GM18519 (cell line): ENCODE data around the gene SCAMP3.
"Not testable (repeated sequence)": the region's sequence is repeated elsewhere in the genome, so short reads cannot be mapped to it uniquely, and the experiment has no call there.

Experiments
- ATAC-seq: cut with Tn5 transposase; IDR thresholded peaks from one replicate; pipeline ENCODE4 v1.9.1; 2021; ENCODE audit warnings: mild to moderate bottlenecking, moderate library complexity; ENCODE audit not compliant: unreplicated experiment, low FRiP score

The SCAMP3 gene

DNA sequence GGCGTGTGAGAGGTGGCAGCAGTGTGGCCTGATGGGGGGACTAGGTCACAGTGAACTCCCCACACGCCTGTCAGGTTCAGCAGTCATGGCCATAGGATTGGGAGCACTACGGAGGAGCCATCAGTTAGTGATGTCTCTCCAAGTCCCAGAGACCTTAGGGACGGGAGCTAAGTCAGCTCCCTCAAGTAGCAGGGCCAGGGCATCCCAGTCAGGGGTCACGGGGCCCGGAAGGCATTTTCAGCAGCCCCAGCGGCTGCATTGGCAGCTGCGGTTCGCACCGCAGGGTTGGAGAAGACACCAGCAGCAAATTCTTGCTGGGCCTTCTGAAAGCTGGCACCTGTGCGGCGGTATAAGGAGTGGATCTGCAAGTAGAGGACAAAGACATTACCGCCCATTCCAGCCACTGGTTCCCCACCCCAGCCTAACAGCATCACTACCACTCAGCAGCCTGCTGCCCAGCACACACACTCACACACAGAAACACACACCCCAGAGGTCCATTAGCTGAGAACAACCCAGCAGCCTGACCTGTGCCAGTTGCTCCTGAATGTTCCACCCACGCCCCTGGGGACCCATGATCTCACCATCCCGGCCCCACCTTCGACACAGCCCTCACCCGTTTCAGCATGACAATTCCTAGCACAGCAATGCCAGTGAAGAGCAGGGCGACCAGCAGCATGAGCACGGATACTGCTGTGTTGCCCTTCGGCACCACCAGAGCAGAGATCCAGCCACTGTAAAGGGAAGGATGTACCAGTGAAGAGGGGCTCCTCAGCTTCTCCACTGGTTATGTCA lies 5.9 kb downstream of the SCAMP3 start:
- ATAC-seq = no peak

DNA sequence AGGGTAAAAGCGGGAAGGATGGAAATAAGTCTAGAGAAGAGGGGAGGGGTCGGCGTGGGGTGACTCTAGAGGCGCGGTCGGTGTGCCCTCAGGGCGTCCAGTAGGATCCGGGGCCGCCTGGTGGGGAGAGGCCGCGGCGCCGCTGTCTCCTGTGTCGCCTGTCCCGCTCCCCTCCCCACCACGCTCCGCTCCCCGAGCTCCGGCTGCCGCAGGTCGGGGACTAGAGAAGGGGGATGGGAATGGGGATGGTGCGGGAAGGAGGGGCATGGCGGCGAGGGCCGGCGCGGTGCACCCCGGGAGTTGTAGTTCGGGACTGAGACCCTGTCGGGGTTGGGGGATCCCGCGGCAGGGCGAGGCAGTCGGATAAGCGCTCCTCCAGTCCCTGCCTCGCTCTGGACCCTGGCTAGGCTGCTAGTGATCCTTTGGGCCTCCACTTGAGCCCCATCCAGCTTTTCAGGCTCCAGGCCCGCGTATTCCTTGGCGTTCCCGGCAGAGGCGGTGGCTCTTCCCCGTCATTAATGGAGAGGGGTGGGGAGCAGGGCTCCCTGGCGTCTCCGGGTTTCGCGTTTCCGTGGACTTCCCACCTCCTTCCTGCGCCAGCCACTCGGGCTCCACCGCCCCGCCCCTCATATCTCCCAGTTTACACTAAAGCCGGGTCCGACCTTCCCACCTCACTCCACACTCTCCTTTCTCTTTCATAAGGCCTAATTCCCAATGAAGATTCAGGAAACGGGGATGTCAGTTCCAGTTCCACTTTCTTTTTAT lies 6.7 kb downstream of the SCAMP3 start, which contains the start of gene ENTREP3:
Gene ENTREP3, minus strand, starts transcription at position 241 of the 765 bp plus-strand sequence. CDS start 606 bp downstream, outside the sequence.
- ATAC-seq = no peak

DNA sequence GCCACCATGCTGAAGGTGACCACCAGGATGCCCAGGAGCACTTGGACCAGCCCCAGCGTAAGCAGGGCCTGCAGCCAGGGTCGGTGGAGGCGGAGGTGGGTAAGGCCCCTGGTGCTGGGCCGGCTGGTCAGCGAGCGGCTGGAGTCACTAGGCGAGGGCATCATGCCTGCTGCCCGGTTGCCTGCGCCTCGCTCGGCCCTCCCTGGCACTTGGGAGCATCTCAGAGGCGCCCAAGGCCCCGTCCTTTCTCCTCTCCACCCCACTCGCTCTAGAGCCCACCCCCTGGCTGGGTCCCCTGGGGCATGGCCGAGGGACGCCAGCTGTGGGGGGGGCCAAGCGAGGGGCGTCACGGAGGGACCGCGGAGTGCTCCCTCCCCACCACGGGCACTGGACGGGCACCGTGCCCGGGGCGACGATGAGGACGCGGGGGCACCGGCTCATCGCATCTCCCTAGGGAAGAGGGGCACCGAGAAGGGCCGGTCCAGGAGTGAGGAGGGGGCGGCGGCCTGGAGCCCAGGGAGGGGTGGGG lies 7.4 kb downstream of the SCAMP3 start:
- no peak for ATAC-seq

DNA sequence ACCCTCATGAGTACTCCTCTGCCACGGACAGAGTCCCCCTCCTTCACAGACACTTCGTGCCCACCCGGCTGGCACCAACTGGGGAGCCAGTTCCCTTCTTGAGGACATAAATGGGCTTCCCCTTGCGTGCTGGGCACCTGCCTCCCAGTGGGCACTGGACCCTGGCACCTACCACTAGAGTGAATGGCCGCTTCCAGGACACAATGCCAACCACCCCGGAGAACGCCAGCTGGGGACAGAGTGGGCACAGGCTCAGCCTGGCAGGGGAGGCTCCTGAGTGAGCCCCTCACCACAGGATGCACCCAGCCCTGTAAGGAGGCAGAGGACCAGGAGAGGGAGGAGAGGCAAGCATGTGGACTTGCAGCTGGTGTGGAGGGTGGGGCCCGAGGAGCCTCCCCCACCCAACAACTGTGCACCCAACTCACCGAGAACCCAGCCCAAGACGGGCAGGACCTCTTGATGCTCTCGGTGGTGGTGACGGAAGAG lies 7.9 kb downstream of the SCAMP3 start:
- ATAC-seq = no peak

DNA sequence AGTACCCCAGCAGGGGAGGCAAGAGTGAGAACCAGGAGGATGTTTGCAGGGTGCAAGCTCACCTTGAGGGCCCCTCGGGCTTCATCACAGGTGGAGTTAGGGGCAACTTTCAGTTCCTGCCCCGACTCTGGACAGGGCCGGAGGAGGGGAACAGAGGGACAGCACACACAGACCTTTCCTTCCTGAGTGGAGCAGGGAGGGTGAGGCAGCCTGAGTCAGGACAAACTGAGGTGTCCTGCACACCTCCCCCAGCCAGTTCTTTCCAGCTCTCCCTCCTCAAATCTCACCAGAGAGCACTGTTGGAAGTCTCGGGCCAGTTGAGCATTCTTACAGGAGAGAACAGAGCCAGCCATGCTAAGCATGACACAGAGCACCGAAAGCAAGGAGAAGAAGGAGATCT lies 8.4 kb downstream of the SCAMP3 start:
- ATAC-seq = no peak

DNA sequence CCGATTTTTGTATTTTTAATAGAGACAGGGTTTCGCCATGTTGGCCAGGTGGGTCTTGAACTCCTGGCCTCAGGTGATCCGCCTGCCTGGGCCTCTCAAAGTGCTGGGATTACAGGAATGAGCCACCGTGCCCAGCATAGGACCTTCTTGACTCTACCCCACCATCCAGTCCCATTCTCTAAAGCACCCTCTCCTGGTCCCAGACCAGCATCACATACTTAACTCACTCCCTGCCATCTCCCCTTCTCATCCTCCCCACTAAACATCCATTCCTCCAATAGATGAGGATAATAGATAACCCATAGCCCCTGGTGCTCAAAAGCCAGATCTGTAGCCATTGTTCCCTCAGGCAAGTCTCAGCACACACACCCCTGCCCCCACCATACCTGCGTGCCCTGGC lies 9.0 kb downstream of the SCAMP3 start:
- ATAC-seq = no peak

DNA sequence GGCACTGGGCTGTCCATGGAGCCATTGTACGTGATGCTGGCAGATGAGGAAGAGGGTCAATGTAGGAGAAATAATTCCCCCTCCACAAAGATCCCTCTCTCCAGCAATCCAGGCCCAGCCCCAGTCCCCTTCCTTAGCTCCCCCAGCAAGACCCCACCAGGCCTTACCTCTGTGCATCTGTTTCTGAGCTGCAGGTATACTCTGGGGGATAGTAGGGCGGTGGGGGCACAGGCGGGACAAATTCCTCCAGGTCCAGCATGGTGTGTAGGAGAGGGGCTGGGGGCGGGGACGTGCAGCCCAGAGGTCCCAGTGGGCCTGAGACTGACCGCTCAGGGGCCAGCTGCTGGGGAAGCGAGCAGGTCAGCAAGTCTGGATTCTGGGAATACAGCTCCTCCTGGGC lies 10.6 kb downstream of the SCAMP3 start:
- no peak for ATAC-seq

DNA sequence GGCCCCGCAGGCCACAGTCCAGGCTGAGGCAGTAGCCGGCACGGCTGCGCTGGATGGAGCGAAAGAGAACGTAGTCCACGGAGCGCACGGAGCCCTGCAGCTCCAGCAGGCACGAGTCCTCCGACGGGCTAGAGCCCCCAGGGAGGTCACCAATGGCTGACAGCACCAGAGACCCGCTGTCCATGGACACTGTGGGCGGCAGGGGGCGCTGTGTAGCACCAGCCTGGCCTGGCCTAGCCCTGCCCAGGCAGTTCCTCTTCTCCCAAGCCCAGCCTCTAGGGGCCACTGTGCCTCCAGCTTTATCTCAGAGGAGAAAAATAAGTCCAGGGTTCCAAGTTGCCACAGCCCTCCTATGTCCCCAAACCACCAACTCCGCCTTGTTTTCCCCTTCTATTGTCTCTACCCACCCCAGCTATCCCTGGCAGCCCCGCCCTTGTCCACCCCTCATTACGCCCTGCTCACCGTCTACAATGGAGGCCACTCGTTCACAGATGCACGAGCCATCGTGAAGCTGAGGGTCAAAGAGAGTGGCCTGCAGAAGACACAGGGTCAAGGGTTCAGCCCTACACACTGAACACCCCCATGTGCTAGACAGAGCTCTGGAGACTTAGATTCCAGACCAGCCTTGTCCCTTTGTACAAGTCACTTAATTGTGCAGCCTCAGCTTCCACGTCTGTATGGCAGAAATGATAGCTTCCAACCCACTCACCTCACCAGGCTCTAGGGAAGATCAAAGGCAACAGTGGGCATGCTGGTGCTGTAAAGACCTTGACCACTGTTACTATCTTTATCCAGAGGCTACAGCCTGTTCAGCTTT lies 11.3 kb downstream of the SCAMP3 start:
- ATAC-seq = peak; percentile 64

DNA sequence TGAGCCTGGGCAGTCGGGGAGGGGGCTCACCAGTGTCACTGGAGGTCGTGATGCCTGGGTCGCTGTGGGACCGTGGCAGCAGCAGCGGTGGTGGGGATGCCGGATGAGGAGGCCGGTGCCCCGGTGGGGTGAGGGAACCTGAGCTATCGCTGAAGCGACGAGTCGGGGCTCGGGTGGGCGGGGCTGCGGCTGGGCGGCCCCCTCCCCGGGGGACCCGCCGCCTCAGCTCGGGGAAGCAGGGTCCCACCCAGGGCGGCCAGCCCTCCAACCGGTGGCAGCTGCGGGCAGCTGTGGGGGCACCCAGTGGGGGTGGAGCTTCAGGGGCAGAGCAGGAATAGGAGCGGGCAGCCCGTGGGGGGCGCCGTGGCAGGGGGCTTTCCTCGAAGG lies 11.9 kb downstream of the SCAMP3 start:
- no peak for ATAC-seq

DNA sequence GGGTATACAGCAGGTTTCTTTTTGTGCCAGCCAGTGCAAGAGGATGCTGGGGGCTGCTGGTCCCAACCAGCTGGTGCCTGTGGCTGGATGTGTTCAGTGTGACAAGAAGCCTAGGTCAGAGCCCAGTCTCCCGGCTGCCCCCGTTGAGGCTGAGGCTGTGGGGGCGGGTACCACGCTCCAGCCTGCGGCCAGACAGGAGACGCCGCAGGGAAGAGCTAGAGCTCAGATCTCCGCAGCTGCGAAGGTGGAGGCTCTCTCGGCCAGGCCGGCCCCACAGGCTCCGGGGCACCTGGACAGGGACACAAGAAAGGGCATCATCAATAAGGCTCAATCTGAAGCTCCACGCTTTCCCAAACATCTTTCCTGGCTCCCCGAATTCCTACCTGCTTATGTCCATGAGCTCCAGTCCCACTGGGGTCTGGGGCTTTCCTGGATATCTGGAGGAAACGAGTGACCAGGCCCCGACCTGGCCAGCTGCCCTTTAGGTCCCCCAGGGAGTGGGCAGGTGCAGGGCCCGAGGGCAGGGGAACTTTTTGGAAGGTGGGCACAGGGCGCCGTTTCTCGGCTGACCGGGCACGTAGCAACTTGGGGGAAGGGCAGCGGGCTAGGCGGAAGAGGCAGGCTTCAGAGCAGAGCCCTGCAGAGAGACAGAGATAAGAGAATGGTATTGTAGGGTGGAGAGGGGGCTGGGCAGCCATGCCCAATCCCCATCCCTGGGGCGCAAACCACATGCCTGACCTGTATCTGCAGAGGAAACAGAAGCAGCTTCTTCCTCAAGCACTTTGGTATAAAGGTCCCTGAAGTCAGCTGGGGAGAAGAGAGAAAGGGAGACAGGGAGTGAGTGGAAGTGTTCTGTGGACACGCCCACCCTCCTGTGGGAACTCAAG lies 14.2 kb downstream of the SCAMP3 start:
- no peak for ATAC-seq

DNA sequence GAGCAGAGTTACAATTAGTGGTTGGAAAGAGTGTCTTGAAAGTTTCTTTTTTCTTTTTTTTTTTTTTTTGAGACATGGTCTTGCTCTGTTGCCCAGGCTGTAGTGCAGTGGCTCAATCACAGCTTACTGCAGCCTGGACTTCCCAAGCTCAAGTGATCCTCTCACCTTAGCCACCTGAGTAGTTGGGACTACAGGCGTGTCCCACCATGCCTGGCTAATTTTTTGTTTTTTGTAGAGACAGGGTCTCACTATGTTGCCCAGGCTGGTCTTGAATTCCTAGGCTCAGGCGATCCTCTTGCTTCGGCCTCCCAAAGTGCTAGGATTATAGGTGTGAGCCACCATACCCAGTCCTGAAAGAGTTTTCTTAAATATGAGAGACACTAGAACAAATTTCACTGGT lies 15.4 kb downstream of the SCAMP3 start:
- not testable (repeated sequence) for ATAC-seq

DNA sequence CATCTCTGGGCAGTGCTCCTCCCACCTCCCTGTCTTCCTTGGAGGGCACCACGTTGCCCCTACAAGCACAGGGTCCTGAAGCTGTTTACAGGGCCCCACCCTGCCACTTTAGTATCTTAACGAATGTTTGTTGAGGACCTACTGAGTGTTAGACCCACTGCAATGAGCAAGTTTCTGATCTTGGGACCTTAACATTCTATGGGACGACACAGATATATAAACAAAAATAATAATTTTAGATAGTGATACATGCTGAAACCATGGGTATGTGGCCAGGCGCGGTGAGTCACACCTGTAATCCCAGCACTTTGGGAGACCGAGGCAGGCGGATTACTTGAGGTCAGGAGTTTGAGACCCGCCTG lies 17.0 kb downstream of the SCAMP3 start:
- no peak for ATAC-seq

DNA sequence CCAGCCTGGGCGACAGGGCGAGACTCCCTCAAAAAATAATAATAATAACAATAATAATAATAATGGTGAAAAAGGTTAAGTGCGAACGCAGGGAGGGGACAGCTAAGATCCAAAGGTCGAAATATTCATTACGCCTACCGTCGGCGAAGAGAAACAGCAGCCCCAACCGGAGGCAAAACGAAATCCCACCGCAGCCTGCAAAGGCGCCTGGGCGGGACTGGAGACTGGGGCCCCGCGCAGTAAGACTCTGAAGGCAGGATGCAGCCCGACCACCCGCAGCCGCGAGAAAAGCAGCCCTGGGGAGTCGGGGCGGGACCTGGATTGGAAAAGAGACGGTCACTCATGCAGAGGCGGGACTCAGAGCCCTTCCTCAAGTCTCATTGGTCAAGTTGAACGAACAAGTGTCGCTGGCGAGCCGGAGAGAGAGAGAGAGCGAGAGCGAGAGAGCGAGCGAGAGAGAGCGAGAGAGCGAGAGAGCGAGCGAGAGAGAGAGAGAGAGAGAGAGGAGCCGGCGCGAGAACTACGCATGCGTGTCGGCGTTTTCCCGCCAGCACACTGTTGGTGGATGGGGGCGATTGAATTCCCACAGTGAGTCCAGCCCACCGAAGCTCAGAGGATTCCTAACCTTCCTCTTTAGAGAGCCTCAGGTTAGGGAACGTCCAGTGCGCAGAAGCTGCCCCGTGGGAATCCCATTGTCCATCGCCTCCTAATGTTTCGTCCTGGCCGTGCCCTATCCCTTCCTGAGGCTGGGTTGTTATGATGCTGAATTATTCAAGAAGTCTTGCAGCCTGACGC lies 17.6 kb downstream of the SCAMP3 start:
- peak; percentile 62 for ATAC-seq

DNA sequence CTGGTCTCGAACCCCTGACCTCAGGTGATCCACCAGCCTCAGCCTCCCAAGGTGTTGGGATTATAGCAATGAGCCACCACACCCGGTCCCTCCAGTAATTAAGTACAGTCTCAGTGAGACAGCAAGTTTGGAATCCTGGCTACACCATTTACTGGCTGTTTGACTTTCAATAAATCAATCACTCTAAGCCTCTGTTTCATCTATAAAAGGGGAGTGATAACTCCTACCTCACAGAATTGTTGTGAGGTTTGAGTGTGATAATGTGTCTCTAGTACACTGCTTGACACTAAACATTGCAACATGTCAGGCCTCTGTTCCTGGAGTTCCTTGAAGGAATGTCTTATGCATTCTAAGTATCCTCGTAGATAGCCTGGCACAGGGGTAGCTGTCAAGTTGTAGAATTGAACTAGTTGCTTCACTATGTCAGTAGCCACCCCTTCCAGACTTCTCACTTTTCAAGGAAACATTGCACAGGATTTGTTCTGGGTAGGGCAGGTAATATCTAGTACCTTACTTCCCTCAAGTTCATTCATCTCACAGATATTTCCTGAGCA lies 19.3 kb downstream of the SCAMP3 start:
- no peak for ATAC-seq

DNA sequence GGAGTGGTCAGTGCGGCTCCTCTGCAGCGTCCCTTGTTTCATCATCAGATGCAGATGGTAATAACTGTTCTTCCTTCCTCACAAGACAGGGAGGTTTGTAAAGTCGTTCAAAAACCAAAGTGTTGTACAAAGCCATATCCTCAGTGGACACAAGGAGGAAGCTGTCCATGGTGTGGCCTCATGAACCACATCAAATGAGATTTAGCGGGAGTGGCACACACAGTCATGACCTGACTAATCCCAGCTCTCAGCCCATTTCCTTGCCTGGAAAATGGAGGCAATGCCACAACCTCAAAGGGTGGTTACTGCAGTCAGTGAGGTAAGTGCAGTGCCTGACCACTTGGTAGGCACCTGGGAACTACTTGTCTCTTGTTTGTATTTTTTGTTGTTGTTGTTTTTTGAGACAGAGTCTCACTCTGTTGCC lies 20.3 kb downstream of the SCAMP3 start:
- ATAC-seq = no peak

DNA sequence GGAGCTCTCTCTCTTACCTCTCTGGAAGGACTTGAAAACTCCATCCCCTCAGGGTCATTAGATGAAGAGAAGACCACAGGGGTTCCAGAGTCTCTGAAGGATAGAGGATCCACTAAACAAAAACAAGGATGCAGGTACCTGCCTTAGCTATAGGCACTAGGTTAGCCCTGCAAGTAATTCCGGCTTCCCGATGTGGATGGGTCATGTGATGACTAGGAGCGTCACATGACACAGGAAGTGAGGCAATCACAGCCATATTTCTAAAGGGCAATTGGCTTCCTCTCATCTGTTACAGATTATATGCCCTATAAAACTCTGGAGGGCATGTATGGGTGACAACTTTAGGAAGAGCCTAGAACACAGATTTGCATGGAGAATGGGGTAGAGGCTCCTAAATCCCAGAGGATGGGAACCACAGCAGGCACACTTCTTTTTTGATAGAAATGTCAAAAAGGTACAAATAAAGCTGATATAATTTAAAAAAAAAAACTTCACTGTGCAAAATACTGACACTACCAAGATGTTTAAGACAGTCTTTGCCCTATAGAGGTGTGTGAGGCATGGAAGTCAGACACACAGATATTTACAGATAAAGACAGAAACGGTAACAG lies 21.0 kb downstream of the SCAMP3 start:
- ATAC-seq = no peak

DNA sequence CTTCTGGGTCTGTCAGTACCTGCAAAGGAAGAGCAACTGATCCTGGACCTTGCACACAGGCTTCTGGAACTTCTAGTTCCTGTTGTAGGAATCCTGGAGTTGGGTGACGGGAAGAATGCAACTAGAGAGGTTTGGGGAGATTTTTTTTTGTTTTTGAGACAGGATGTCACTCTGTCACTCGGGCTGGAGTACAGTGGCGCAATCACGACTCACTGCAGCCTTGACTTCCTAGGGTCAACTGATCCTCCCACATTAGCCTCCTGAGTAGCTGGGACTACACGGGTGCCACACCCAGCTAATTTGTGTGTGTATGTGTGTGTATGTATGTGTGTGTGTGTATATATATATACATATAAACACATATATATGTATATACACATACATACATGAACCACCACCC lies 25.7 kb downstream of the SCAMP3 start:
- ATAC-seq = no peak

DNA sequence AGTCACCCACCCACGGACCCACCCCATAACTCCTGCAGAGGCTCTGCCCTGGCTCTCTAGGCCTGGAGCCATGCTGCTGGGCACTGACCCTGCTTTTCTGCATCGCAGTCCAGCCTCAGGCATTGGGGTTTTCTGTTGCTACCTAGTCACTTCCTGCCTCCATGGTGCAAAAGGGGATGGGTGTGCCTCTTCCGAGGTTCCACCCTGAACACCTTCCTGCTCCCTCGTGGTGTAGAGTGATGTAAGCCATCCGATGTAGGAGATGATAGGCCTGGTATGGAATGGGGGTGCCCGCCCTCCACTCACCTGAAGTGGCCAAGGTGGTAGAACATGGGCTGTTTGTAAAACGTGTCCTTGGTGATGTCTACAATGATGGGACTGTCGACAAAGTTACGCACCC lies 26.8 kb downstream of the SCAMP3 start:
- ATAC-seq = not testable (repeated sequence)
